ENCODE measurements around the gene TMEM135. TPM values are rescaled to one million over a fixed set of nuclear protein-coding genes. Genes with fewer than 3 reads are reported as not detected.
"Not testable (repeated sequence)": the region's sequence is repeated elsewhere in the genome, so short reads cannot be mapped to it uniquely, and the experiment has no call there.

TMEM135 gene
- total RNA-seq, 4 donors from 2014 or later: 7.9 to 38.7 (median 18.9) TPM

GRCh38 chr11:87284306-87284705, 246.6 kb downstream of the TMEM135 start:
- Histone ChIP-seq H3K9me3 (no peaks in the 10 kb centered on the region), H3K4me3 (no peak overlapping the region), H3K27me3 (no peaks in the 10 kb centered on the region), H3K4me1 (peaks cover 14 to 20% of the 10 kb centered on the region in 2 donors), H3K27ac (no peak overlapping the region), H3K36me3 (no peaks in the 10 kb centered on the region)
- TF ChIP-seq POLR2A (IDR thresholded peaks at IDR 0.05) (no peak), CTCF (IDR thresholded peaks at IDR 0.05 in 4 of 5, conservative IDR thresholded peaks at IDR 0.05 in 1 of 5) (no peak)
- no peak for ATAC-seq
- intact Hi-C loops (cut with DNase I; ENCODE audit: low total_unique reads) (loop anchor here (5.0 kb wide), 1 partner anchor 247 kb away; the partner anchor contains the start of gene TMEM135), in situ Hi-C loops (cut with MboI; ENCODE audit: low sequenced_read_pairs in 4 of 4) (loop anchor here in 1 of 4 donors (25.0 kb wide), 1 partner anchor 222 kb away; no protein-coding TSS in a partner anchor)
- no peak for DNase-seq

GRCh38 chr11:87285674-87286073, 247.9 kb downstream of the TMEM135 start:
- H3K4me3 ChIP-seq; DNase-seq; intact Hi-C loops (cut with DNase I; ENCODE audit: low total_unique reads); H3K27ac ChIP-seq; H3K27me3 ChIP-seq; H3K9me3 ChIP-seq; H3K36me3 ChIP-seq; ATAC-seq: not testable (repeated sequence)
- H3K4me1 ChIP-seq: peaks cover 7 to 13% of the 10 kb centered on the region in 2 donors
- in situ Hi-C loops (cut with MboI; ENCODE audit: low sequenced_read_pairs in 4 of 4): loop anchor here in 2 of 4 donors (5.0 to 25.0 kb wide), 2 partner anchors 223 to 343 kb away; no protein-coding TSS in a partner anchor

DNA sequence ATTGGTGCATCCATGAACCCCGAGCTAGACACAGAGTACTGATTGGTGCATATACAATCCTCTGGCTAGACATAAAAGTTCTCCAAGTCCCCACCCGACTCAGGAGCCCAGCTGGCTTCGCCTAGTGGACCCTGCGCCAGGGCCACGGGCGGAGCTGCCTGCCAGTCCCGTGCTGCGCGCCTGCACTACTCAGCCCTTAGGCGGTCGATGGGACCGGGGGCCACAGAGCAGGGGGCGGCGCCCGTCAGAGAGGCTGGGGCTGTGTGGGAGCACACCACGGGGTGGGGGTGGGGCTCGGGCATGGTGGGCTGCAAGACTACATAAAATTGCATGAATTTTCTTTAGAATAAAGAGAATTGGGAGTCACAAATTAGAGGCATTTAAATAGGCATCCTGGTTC, 248.6 kb downstream of the TMEM135 start:
- Histone ChIP-seq H3K4me1 (peaks cover under 1 to 7% of the 10 kb centered on the region in 2 donors), H3K4me3 (no peak overlapping the region), H3K27ac (no peak overlapping the region), H3K36me3 (no peaks in the 10 kb centered on the region), H3K9me3 (no peaks in the 10 kb centered on the region), H3K27me3 (no peaks in the 10 kb centered on the region)
- in situ Hi-C loops (cut with MboI; ENCODE audit: low sequenced_read_pairs in 4 of 4): loop anchor here in 2 of 4 donors (5.0 to 25.0 kb wide), 2 partner anchors 224 to 344 kb away; no protein-coding TSS in a partner anchor
- DNase-seq: no peak
- intact Hi-C loops (cut with DNase I; ENCODE audit: low total_unique reads): no loop called here
- TF ChIP-seq POLR2A (IDR thresholded peaks at IDR 0.05): no peak
- TF ChIP-seq CTCF (IDR thresholded peaks at IDR 0.05 in 4 of 5, conservative IDR thresholded peaks at IDR 0.05 in 1 of 5): no peak
- no peak for ATAC-seq

GRCh38 chr11:87290304-87290922, 252.7 kb downstream of the TMEM135 start:
- H3K27ac ChIP-seq: no peak overlapping the region
- H3K9me3 ChIP-seq: no peaks in the 10 kb centered on the region
- DNase-seq: no peak
- peak; percentile 50 to 73 (median 64) for TF ChIP-seq CTCF (IDR thresholded peaks at IDR 0.05 in 4 of 5, conservative IDR thresholded peaks at IDR 0.05 in 1 of 5)
- TF ChIP-seq POLR2A (IDR thresholded peaks at IDR 0.05): no peak
- peak in 1 of 2 donors; percentile 39 for ATAC-seq
- no peaks in the 10 kb centered on the region for H3K27me3 ChIP-seq
- no peak overlapping the region for H3K4me3 ChIP-seq
- no peaks in the 10 kb centered on the region for H3K4me1 ChIP-seq
- intact Hi-C loops (cut with DNase I; ENCODE audit: low total_unique reads): loop anchor here (1.0 kb wide), 1 partner anchor 352 kb away; no protein-coding TSS in a partner anchor
- in situ Hi-C loops (cut with MboI; ENCODE audit: low sequenced_read_pairs in 4 of 4): loop anchor here (5.0 to 25.0 kb wide), 4 partner anchors 228 to 426 kb away; no protein-coding TSS in a partner anchor
- H3K36me3 ChIP-seq: no peaks in the 10 kb centered on the region

DNA sequence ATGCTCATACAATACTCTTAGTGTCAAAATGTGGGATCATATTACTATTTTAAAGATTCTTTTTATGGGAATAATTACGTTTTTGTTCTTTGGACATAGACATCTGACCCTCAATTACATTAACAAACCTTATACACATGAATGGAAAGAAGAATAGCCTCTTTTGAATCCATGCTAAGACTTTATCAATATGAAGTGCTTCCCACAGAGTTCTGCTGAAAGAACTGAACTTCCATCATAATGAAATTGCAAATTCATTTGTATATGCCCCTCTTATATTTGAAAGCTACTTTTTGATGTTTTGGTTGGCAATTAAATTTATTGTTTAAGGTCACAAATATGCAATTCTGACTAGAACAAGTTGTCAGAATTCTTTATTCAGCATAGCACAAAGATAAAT, 254.9 kb downstream of the TMEM135 start:
- intact Hi-C loops (cut with DNase I; ENCODE audit: low total_unique reads) (no loop called here), in situ Hi-C loops (cut with MboI; ENCODE audit: low sequenced_read_pairs in 4 of 4) (loop anchor here (5.0 to 25.0 kb wide), 4 partner anchors 230 to 428 kb away; no protein-coding TSS in a partner anchor)
- no peaks in the 10 kb centered on the region for H3K36me3 ChIP-seq
- H3K4me1 ChIP-seq: no peaks in the 10 kb centered on the region
- no peak overlapping the region for H3K4me3 ChIP-seq
- ATAC-seq: no peak
- TF ChIP-seq POLR2A (IDR thresholded peaks at IDR 0.05): no peak
- TF ChIP-seq CTCF (IDR thresholded peaks at IDR 0.05 in 4 of 5, conservative IDR thresholded peaks at IDR 0.05 in 1 of 5): no peak
- no peaks in the 10 kb centered on the region for H3K9me3 ChIP-seq
- no peaks in the 10 kb centered on the region for H3K27me3 ChIP-seq
- no peak overlapping the region for H3K27ac ChIP-seq
- no peak for DNase-seq

Data from gastrocnemius medialis (tissue), 4 donors.